ENCODE measurements around the gene GUK1.

GRCh38 chr1:228180271-228180958 is 40.3 kb downstream of the GUK1 start:
- no peak for TF ChIP-seq POLR2A (IDR thresholded peaks at IDR 0.05)
- no peak for TF ChIP-seq POLR2AphosphoS5 (IDR thresholded peaks at IDR 0.05)
